GM19239 (cell line): ENCODE measurements around the gene NEGR1.

Experiments used
- DNase-seq: peaks from one replicate; pipeline ENCODE4 v3.0.0; 2011; ENCODE audit warnings: low spot score; ENCODE audit not compliant: insufficient read length
- FAIRE-seq: peaks from 2 replicates; lab custom pipeline; 2011; peaks lifted over from hg19 to GRCh38; lab: Jason Lieb, UNC

The NEGR1 gene

DNA sequence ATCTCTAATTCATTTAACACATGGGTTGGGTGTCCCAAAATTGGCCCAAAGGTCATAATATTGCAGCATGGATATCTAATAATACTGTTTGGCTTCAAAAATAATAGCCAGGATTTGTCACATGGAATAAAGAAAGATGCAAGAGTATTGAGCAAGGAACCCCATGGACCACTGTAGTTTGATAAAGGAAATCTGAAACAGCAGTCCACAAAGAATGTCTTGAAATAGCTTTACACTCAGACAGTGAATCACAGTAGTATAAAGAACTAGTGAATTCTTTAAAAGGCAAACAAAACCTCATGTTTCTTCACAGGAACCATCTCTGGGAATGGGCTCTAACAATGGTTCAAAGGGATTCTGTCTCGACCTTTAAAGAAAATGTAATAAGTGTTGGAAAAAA is 625.4 kb downstream of the NEGR1 start:
- no peak for DNase-seq
- FAIRE-seq: no peak

DNA sequence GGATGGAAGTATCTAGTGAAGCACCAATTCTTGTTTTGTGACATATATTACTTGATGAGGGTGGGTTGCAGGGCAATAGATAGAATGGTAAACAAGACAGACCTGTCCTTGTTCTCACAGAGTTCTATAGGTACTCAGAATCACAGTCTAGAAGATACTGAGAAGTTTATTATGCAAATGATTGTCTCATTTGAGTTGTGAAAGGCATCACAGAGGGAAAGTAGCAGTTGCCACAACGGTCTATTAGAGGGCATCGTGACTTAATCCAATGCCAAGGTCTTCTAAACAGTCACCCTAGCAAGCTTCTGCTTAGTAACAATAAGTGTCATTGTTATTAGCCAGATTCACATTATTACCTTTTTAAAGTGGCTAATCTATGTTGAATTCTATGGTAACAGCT is 626.7 kb downstream of the NEGR1 start:
- no peak for DNase-seq
- no peak for FAIRE-seq

DNA sequence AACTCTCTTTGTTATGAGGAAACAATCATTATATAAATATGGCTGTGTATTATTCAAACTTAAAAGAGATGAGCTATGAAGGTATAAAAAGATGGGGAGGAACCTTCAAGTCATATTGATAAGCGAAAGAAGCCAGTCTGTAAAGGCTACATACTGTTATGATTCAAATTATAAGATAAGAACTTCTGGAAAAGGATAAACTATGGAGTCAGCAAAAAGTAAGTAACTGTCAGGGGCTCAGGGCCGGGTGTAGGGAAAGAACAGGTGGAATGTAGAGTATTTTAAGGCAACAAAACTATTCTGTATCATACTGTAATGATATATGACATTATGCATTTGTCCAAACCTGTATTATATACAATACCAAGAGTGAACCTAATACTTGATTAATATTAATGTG is 628.4 kb downstream of the NEGR1 start:
- FAIRE-seq: no peak

DNA sequence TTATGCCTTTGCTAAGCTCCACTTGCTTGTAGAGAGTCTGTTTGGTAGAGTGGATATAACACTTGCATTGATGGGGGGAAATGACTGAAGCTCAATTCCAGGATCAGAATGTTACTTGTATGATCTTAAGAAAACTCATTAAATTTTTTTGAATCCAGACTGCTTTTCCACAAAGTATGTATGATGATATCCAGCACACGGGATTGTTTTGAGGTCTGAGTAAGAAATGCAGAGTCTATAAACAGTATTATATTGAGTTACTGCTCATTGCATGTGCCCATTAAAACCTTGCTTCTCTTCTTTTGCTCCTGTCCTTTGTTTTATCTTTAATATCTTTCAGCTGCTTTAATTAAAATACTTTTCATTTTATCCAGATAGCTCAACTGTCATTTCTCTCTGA is 631.1 kb downstream of the NEGR1 start:
- FAIRE-seq (no peak), DNase-seq (no peak)

More for the DNA sequence above, 628.4 kb downstream of the NEGR1 start:
- DNase-seq: no peak

DNA sequence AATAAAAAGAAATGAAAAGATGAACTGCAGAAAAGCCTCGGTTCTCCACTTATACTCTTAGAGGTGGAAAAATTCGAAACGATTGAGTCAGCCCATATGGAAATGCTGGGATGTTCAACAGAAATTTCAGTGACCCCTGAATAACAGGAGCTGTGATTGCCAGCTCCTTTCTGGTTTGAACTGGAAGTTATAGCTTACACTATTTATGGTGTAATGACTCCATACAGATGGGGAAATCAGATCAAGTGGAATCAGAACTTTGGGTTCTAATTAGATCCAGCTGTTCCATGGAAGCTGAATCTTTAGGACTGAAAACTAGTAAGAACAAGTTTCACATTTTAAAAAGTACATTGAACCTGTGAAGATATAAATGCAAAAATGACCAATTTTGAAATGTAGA is 632.2 kb downstream of the NEGR1 start:
- DNase-seq (no peak), FAIRE-seq (no peak)

DNA sequence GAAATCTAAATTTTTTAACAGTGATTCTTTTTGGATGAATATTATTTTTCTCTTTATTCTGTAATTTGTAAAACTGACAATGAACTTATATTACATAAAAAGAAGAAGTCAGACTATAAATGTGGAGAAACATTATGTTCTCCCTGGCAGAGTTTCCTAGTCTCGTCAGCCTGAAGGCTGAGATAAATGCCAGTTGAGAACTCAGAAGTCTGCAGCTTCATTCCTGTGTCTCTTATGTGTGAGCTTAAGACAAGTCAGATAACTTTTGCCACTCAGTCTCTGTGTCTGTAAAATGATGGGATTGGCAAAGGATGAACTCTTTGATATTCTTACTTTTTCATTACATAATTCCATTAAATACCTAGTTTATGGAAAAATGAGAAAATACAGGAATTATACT is 632.7 kb downstream of the NEGR1 start:
- DNase-seq (no peak), FAIRE-seq (no peak)

DNA sequence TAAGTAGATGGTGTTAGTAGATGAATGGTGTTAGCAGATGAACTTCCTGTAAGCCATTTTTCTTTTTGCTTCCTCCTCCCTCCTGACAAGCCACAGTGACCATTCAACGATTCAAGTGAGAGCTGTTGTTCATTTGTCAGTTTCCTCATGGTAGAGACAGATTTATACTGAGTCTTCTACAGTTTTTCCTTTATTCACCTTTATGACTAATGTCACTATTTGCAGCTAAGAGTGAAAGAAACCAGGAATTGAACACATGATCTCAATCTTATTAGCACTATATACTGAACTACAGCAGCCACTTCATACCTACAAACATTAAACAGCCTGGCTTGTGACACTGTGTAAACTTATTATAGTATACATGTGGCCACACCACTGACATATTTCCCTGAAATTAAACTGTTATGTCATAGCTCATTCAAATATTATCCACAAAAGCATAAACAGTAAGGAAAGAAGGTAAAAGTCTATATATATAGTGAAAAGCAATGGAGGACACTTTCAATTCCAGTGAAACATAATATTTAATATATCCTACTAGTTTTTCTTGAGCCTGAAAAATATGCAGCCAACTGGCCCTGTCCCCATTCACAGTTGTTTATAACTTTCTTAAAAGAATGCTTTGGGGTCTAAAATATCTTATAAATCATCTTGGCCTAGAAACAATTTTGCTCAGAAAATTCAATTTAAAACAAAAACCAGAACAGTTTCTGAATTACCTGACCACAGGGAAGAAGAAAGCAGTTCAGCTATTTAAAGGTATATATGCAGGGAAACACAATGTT is 634.6 kb downstream of the NEGR1 start:
- FAIRE-seq (no peak), DNase-seq (no peak)

DNA sequence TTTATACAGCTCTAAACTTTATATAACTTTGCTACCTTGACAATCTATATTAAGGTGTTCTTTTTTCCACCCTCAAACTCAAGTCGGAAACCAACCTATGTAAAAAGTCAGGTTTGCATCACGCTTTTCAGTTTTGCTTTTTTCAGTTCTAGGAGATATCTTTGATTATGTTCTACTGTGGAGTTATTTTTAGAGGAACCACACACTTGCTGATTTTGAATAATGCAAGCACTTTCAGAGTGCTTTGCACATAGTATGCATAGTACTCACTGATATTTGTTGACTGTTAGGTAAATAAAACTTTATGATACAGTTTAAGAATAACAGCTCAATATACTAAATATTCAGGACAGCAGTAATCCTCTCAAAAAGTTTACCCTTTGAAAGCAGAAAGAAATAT is 637.3 kb downstream of the NEGR1 start:
- DNase-seq (no peak), FAIRE-seq (no peak)

DNA sequence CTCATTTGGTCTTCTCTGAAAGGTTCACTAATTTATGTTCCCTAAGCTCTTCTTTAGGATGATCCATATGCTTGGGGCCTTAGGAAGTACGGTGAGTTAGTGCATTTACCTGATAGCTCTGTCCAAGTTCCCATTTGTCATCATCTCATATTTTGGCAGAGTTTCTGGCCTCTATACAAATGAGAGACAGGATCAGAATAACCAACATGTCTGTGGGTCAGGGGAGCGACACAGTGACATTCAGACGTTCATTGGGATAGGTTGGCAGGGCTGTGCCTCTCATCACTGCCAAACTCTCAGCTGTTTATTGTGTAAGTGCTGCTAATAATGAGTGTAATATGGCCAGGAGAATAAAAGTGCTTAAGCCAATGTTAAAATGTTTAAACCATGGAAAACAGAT is 640.4 kb downstream of the NEGR1 start:
- FAIRE-seq: no peak
- DNase-seq: no peak

DNA sequence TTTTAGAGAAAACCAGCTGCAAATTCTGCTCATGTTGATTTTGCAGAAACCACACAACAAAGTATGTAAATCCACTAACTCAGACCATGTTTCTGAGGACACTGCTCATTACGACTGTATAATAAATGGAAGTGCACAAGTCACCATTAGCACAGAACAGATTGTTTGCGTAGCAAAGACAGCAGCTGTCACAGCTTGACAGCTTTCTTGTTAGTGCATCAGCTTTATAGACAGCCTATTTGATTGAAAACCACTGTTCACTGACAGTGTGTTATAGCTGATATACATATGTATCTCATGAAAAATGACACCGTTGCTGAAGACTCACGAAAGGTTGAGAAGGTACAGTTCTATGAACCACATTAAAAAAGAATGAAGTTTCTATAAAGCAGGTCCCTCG is 641.3 kb downstream of the NEGR1 start:
- DNase-seq (no peak), FAIRE-seq (no peak)

DNA sequence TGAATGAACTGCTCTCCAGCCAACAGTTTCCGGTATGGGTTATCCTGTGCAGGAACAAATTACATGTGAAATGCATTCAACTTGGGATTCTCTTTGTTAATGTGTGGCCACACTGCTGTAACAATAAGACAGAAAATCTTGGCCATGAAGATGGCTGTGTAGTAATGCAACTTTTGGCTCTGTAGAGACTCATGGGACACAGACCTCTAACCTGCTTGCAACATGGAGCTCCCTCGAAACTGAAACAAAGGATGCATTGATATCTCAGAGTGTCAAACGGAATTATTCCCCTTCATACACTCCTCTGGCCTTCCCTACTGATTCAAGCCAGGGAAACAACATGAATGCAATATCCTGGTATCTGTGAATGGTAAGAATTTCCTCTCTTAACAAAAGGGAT is 642.2 kb downstream of the NEGR1 start:
- DNase-seq (no peak), FAIRE-seq (no peak)

DNA sequence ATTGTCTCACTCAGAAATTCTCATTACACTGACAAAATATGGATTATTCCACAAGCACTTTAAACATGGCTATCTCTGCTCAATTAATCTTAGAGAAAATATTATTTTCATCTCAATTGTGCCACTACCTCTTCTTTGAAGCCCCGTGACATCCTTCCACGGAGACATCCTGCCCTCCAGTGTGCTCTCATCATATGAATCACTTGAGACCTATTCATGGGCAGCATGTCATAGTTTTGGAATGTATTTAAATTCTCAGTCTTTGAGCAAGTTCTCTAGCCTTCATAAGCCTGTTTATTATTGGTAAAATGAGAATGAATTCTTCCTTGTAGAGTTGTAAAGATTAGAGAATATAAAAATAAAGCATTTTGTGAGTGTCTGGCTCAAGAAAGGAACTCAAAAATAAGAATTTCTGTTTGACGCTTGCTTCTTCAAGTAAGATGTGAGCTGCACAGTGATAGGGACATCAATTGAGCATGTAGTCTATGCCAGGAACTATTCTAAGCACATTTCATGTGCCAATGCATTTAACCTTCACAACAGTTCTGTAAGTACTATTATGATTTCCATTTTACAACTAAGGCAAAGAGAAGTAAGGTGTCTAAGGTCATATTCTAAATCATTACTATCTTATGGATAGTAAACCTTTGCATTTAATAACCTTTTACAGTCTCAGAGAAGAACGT is 644.1 kb downstream of the NEGR1 start:
- FAIRE-seq (no peak), DNase-seq (no peak)

DNA sequence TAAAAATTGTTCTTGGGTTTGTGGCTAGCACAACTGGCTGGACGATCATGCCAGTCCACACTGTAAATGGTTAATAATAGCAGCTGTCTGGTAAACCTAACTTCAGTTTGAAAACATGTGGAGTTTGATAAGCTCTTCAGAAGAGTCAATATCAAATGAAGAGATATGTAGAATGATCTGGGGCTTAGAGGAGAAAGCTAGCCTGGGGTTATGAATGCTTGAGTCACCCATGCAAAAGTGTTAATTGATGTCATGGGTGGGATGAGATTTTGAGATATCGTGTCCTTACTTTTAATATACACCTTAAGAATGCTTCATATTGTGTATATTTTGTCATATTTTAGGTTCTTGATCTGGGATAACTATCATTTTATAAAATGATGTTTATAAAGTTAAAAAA is 646.8 kb downstream of the NEGR1 start:
- FAIRE-seq: no peak
- DNase-seq: no peak

DNA sequence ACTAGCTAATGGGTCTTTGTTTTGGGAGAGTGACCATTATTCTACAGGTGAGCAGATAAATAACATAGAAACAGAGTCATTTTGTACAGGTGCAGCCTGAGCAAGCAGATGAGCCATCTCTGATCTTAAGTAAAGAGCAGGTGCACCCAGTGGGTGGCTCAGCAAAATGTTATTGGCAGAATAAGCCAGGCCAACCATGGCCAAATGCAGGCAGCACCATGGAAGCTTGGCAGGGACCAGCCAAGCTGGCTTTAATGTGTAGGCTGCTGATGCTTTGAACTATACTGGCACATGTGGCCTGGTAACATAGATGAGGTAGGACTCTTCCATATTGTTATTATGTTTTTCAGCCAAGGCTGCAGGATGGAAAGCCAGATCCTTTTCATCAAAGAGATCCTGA is 648.2 kb downstream of the NEGR1 start:
- no peak for FAIRE-seq
- DNase-seq: no peak

DNA sequence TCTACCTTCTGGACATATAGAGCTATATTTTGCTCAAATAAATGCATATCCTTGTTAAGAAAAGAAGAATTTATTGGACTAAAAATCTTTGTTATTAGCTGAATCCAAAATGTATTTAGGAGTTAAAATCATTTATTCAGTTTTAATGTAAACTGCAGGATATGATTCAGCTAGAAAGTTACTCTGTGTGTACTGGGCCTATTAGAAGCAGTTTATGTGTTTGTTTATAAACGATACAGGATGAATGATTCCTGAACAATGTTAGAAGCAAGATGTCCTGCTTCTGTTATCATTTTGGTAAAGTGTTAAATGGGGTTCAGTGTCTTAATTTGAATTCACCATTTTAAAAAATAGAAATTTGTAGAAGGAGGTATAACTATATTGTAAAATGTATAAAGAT is 652.3 kb downstream of the NEGR1 start:
- FAIRE-seq: no peak
- DNase-seq: no peak

DNA sequence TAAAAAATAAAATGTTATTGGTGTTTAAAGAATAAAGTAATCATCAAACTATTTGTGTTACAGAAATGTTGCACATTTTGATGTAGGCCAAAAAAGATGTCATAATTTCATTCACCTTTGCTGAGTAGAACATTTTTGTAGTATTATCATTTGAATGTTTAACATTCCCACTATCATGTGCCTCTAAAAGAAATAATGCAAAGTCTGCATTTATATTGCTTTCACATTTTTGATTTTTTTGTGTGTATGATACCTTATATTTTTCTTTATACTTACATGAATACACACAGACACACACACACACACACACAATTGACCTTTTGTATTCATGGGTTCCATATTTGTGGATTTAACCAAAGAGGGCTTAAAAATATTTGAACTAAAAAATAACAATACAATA is 657.3 kb downstream of the NEGR1 start:
- no peak for FAIRE-seq

DNA sequence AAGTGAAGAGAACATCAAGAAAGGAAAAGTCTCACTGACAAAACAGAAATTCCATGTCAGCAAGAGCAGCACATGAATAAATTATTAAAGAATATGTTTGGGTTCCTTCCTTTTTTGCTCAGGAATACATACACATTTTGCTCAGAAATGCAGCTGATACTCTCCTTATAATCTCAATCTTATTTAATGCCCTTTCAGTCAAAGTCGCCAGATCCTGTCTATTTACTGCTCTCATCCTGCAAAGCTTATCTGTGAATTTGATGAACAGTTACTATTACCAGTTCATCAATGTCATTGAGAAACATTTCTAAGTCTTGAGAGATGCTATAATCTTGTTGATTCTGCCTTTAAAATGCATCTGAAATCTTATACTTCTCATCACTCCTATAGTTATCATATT is 658.5 kb downstream of the NEGR1 start:
- DNase-seq: no peak

More for the DNA sequence above, 657.3 kb downstream of the NEGR1 start:
- DNase-seq: no peak

DNA sequence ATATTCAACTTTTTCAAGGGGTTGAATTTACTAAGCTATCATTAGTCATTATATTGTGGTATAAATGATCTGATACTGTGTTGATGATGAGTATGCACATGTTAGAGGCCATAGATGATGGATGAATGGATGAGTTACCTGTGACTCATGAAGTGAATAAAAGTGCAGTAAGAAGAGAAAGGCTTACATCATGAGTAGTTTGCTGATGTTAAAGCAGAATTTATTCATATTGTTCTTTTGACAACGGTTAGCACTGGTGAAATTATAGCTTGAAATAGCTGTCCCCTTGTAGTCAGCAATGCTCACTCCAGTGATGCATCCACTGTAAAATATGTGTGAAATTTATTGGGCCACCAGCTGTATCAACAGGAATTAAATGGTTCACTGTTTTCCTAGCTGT is 660.6 kb downstream of the NEGR1 start:
- DNase-seq: no peak
- FAIRE-seq: no peak

More for the DNA sequence above, 658.5 kb downstream of the NEGR1 start:
- no peak for FAIRE-seq

DNA sequence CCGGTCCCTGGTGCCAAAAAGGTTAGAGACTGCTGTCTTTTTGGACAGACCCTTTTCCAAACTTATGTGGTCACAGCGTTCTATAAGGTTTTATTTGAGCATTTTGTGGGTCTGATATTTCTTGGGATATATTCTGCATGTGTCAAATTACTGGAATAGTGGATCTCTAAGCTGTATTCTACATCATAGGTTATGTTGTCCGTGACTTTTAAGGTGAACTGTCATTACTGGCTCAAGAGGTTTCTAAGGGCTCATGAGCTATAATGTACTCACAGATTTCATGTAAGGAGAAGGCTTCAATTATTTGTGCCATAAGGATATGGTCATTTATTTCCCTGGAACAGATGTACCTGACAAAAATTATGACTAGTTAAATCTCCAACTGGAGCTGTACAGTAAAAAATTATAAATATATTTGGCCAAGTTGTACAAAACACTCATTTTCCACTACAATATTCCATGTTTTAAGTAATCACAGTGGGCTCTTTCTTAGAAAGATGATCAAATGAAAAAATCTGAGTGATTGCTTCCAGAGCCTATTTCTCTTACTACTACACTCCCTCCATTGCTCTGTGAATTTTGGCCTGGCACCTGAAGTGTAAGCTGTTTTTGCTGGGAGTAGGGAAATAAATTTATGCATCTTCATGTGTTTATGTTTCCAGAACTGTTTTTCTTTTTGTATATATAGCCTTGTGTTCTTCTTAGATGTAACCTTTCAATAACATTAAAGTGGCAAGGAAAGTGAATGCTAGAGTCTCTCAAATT is 663.4 kb downstream of the NEGR1 start:
- DNase-seq: no peak
- no peak for FAIRE-seq

DNA sequence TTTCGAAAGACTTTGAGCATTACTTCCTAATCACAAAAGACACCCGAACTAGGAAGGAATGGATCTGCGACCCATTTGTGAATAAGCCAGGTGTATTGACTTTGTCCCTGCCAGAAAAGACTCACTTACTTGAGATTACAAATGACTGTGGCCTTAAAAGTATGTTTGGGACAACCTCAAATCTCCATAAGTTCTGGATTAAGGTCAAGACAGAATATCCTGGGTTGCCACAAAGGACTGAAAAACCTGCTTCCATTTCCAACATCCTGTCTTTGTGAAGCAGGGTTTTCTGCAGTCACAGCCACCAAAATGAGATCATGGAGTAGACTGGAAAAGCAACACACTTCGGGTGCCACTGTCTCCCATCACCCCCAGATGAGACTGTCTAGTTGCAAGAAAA is 664.1 kb downstream of the NEGR1 start:
- FAIRE-seq: no peak

DNA sequence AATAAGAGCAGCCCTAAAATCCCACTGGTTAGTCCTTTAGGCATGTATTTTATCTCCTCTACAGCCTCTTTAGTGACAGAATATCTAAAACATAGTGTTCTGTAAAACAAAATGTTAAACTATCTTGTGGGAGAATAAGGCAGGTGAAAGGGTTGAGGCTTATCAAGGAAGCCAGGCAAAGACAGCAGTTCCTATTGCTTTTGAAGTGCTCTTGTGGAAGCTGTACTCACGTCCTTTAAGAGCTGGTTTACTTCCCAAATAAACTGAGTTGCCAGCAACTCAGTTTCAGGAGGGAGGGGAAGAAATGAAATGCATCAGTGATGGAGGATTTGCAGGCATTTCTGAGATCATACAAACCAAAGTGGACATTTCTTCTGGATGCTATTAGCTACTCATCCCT is 671.9 kb downstream of the NEGR1 start:
- no peak for DNase-seq
- FAIRE-seq: no peak

More for the DNA sequence above, 664.1 kb downstream of the NEGR1 start:
- no peak for DNase-seq
